NAMALWA (cell line): ENCODE measurements around the gene PSMC4.

ENCODE experiments used
- DNase-seq: peaks from one replicate; pipeline ENCODE4 v3.0.0-alpha.2; 2015; ENCODE audit warnings: low spot score

PSMC4 gene

GRCh38 chr19:39993605-39994004, 22.6 kb downstream of the PSMC4 start:
- DNase-seq: no peak

- DNase-seq: no peak
These were observed 23.4 kb downstream of the PSMC4 start for GRCh38 chr19:39994361-39994760.

DNA sequence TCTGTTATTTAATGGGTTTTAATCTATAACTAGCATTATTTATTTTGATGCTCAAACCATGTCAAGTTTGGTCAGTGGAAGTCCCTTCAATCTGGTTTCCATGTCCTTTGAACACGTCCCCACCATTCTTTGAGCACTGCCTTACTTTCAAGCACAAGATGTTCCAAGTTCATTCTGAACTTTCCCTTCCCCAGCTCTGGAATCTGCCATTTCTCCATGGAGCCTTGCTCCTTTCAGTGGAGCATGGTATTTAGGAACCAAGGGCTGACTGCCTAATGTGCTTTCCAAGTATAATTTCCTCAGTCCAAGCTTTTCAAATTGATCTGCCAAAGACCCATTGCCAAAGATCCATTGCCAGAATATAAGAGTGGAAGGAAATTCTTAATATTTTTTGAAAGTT, 24.8 kb downstream of the PSMC4 start:
- DNase-seq: no peak

DNA sequence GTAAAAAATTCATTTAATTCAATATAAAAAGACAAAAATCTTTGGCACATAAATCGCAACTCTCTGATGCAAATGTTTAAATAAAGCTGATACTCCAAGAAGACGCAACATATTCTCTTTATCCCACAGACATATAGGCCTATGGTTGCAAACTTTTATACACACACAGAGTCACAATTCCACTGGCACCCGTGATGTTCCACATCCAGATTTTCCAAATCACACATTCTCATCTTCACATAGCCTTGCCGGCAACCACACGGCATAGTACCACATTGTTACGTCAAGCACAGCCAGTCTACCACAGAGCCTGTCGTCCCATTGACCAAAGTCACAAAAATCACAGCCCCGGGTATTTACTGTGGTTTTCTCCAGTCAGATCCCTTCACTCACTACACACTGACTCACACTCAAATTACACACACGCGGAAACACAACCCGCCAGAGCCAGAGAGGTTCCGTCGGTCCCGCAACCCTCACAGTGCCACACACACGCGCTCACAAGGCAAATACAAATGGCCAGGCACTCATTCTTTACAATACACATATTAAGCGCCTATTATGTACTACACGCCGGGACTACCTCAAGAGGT, 25.3 kb downstream of the PSMC4 start:
- DNase-seq: peak; percentile 72

GRCh38 chr19:39996811-39997637, 26.1 kb downstream of the PSMC4 start, which contains the start of gene ZNF546:
ZNF546 (plus strand) TSS chr19:39997060; CDS start chr19:39998327, 1,267 bp downstream.
- peak; percentile 95 for DNase-seq

DNA sequence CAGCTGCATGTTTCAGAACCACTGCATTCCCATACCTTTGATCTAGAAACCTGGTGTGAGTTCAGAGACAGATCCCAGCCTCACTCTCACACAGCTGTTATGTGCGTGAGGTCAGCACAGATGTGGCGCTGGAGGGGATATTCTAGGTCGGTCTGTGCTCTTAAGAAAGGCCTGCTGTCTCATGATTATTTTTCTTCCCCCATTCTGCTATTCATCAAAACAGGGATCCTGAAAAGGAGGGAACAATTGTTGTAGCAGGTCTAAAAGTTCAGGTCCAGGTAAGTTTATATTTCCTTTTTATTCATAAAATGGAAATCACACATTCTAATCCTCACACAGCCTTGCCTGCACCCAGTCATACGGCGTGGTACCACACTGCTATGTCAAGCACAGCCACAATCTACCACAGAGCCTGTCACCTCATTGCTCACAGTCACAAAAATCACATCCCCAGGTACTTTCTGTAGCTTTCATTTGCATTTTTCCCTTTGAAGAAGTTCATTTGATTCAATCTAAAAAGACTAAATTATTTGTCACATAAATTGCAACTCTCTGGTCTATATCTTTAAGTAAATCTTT, 26.8 kb downstream of the PSMC4 start:
- peak; percentile 56 for DNase-seq

- no peak for DNase-seq
These were observed 27.5 kb downstream of the PSMC4 start for GRCh38 chr19:39998501-39998900.

- DNase-seq: no peak
These were observed 34.8 kb downstream of the PSMC4 start for GRCh38 chr19:40005691-40006272.

- no peak for DNase-seq
These were observed 35.3 kb downstream of the PSMC4 start for GRCh38 chr19:40006273-40006691.

- DNase-seq: no peak
These were observed 38.7 kb downstream of the PSMC4 start for GRCh38 chr19:40009674-40010073.

DNA sequence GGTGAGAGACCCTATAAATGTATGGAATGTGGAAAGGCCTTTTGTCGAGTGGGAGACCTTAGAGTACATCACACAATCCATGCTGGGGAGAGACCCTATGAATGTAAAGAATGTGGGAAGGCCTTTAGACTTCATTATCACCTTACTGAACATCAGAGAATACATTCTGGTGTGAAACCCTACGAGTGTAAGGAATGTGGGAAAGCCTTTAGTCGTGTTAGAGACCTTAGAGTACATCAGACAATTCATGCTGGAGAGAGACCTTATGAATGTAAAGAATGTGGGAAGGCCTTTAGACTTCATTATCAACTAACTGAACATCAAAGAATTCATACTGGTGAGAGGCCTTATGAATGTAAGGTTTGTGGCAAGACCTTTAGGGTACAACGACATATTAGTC, 43.0 kb downstream of the PSMC4 start:
- no peak for DNase-seq

GRCh38 chr19:40023969-40024368, 53.0 kb downstream of the PSMC4 start:
- DNase-seq: no peak

DNA sequence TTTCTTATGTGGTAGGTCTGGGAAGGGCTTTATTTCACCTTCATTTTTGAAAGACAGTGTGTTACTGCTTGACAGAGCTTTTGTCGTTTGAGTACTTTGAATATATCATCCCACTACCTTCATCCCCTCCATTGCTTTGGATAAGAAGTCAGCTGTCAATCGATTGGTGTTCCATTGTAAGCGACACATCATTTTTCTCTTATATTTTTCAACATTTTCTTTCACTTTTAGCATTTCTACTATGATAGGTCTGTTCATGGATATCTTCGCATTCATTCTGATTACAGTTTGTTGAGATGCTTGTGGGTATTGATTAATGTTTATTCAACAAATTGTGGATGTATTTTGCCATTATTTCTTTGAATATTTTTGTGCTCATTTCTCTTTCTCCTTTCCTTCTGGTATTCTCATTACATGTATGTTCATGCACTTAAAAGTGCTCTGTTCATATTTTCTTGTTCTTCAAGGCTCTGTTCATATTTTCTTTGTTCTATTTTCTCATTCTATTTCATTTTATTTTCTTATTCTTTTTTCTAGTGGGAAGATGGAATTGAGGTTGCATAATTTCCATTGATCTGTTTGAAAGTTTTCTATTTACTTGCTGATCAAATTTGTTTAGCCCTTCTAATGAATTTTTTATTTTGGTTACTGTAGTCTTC, 55.1 kb downstream of the PSMC4 start:
- DNase-seq: no peak

DNA sequence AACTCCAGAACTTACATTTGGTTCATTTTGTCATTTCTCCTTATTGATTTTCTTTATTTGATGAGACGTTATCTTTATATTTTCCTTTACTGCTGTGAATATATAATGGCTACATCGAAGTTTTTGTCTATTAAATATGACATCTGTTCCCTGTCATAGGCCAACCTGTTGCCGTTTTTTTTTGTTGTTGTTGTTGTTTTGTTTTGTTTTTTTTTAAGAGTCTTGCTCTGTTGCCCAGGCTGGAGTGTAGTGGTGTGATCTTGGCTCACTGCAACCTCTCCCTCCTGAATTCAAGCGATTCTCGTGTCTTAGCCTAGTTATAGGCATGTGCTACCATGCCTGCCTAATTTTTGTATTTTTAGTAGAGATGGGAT, 55.6 kb downstream of the PSMC4 start:
- no peak for DNase-seq
